ENCODE data around the gene LRRC7.

DNA sequence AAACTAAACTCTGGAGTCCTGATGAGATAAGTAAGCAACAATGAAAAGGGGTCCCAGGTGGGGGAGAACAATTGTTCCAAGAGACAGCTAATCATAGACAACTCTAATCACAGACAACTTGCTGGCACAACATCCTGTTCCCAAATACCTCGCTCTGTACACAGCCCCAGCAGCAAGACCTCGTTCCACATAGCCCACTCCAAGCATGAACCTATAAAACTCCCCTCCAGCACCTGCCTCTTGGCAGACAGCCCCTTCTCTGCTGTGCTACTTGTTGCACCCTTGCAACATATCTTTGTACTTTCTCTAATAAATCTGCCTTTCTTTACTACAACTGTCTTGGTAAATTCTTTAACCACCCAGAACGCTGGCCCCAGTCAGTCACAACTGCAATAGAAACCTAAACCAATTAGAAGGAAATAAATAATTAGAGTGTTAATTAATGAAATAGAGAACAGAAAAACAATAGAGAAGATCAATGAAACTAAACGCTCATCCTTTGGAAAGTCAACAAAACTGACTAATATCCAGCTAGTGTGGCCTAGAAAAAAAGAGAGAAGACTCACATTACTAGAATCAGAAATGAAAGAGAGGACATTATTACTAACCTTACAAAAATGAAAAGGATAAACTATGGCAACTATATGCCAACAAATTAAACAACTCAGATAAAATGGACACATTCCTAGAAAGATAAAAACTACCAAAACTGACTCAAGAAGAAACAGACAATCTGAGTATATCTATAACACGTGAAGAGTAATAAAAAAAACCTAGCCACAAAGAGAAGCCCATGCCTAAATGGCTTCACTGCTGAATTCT lies 601.5 kb downstream of the LRRC7 start:
- TF ChIP-seq POLR2AphosphoS5 (IDR thresholded peaks at IDR 0.05; ENCODE audit: low read depth, low read length) (no peak), MEF2A (IDR thresholded peaks at IDR 0.05; ENCODE audit: borderline replicate concordance, low read depth) (no peak), CTCF (IDR thresholded peaks at IDR 0.05) (no peak), EP300 (IDR thresholded peaks at IDR 0.05; ENCODE audit: borderline replicate concordance in 1 of 2, low read depth in 1 of 2, low read length in 1 of 2) (no peak), USF2 (IDR thresholded peaks at IDR 0.05; ENCODE audit: borderline replicate concordance, low read depth, low read length) (no peak)

Data from SK-N-SH (cell line).